Measurements from ENCODE around the gene ARPC1B. TPM values are rescaled to one million over a fixed set of nuclear protein-coding genes. Genes with fewer than 3 reads are reported as not detected.
A peak's percentile ranks its signal among the peaks of the same experiment; 100 is the strongest.

ARPC1B gene
- total and polyA plus RNA-seq, 9 of the 15 experiments (the other 6 are each of a cell fraction or from before 2014, with no cell fraction given): 6.7 to 357 (median 211) TPM

- Histone ChIP-seq H3K4me2 (ENCODE audit: insufficient read depth, low read length) (no peak overlapping the region), H3K79me2 (ENCODE audit: control insufficient read depth, insufficient read depth, low read length) (no peaks in the 10 kb centered on the region), H2AFZ (ENCODE audit: low read depth, low read length) (no peak overlapping the region), H3K9ac (ENCODE audit: insufficient read depth in 1 of 2, low read depth in 2 of 2, low read length in 2 of 2) (no peak overlapping the region), H3K36me3 (ENCODE audit: control insufficient read depth, insufficient read depth, low read length) (peaks cover 88% of the 10 kb centered on the region), H3K27me3 (ENCODE audit: control insufficient read depth in 2 of 2, insufficient read depth in 2 of 2, low read length in 2 of 2) (no peaks in the 10 kb centered on the region), H3K9me3 (replicated peaks; ENCODE audit: control insufficient read depth, insufficient read depth, low read depth, low read length) (no peaks in the 10 kb centered on the region), H3K4me3 (no peak overlapping the region), H3K4me1 (replicated peaks in 1 of 2; ENCODE audit: control insufficient read depth in 2 of 2, insufficient read depth in 2 of 2, low read length in 2 of 2) (no peaks in the 10 kb centered on the region), H3K27ac (ENCODE audit: extremely low read depth, low read depth, low read length) (no peak overlapping the region), H4K20me1 (replicated peaks; ENCODE audit: control insufficient read depth, insufficient read depth, low read length) (no peaks in the 10 kb centered on the region), H3K9me1 (ENCODE audit: control insufficient read depth, insufficient read depth, low read length) (no peaks in the 10 kb centered on the region)
- FAIRE-seq (no peak), DNase-seq (ENCODE audit: extremely low read depth in 1 of 4, low spot score in 3 of 4) (no peak), ATAC-seq (no peak)
- ChIA-PET POLR2A (interaction anchor here (0.7 to 1.4 kb wide), 2 partner anchors 9 to 20 kb away, joined by 3 read pairs; no protein-coding TSS in a partner anchor), CTCF (ENCODE audit: low intra/inter-chr PET ratio) (no interaction called here)
- in situ Hi-C loops (cut with MboI) (no loop called here), intact Hi-C loops (cut with micrococcal nuclease) (no loop called here)
- 91% methylated on average over 3 of the region's 3 CpGs for WGBS (ENCODE audit: insufficient coverage, low coverage, missing lambda C conversion rate)
- TF ChIP-seq KHSRP (IDR thresholded peaks at IDR 0.05): no peak
- TF ChIP-seq KLF16 (IDR thresholded peaks at IDR 0.05): no peak
- BruUV-seq (replicated peaks): no TSS peak
Observed at GRCh38 chr7:99340659-99341058, 33.9 kb upstream of the ARPC1B start.

- in situ Hi-C loops (cut with MboI) (no loop called here), intact Hi-C loops (cut with micrococcal nuclease) (no loop called here)
- FAIRE-seq (no peak), DNase-seq (ENCODE audit: extremely low read depth in 1 of 4, low spot score in 3 of 4) (no peak), ATAC-seq (no peak)
- Histone ChIP-seq H3K27me3 (ENCODE audit: control insufficient read depth in 2 of 2, insufficient read depth in 2 of 2, low read length in 2 of 2) (no peaks in the 10 kb centered on the region), H3K36me3 (ENCODE audit: control insufficient read depth, insufficient read depth, low read length) (peaks cover 80% of the 10 kb centered on the region), H3K9me3 (replicated peaks; ENCODE audit: control insufficient read depth, insufficient read depth, low read depth, low read length) (no peaks in the 10 kb centered on the region), H2AFZ (ENCODE audit: low read depth, low read length) (no peak overlapping the region), H3K79me2 (ENCODE audit: control insufficient read depth, insufficient read depth, low read length) (no peaks in the 10 kb centered on the region), H3K4me2 (ENCODE audit: insufficient read depth, low read length) (no peak overlapping the region), H3K27ac (ENCODE audit: extremely low read depth, low read depth, low read length) (no peak overlapping the region), H3K4me1 (replicated peaks in 1 of 2; ENCODE audit: control insufficient read depth in 2 of 2, insufficient read depth in 2 of 2, low read length in 2 of 2) (no peaks in the 10 kb centered on the region), H3K9me1 (ENCODE audit: control insufficient read depth, insufficient read depth, low read length) (no peaks in the 10 kb centered on the region), H3K9ac (ENCODE audit: insufficient read depth in 1 of 2, low read depth in 2 of 2, low read length in 2 of 2) (peak overlapping the region in 1 of 2 experiments; percentile 53; a peak in 2 of 4 replicates), H3K4me3 (no peak overlapping the region), H4K20me1 (replicated peaks; ENCODE audit: control insufficient read depth, insufficient read depth, low read length) (no peaks in the 10 kb centered on the region)
- CTCF ChIA-PET (ENCODE audit: low intra/inter-chr PET ratio): no interaction called here
- POLR2A ChIA-PET: interaction anchor here (0.7 to 1.2 kb wide), 2 partner anchors 8 to 11 kb away, joined by 3 to 4 read pairs; no protein-coding TSS in a partner anchor
- 93% methylated on average over 13 of the region's 13 CpGs for WGBS (ENCODE audit: insufficient coverage, low coverage, missing lambda C conversion rate)
- BruUV-seq (replicated peaks): no TSS peak
- no peak for TF ChIP-seq KDM2B (CRISPR knock-in tag; IDR thresholded peaks at IDR 0.05)
- 0 out of 2 replicates have a peak, but pooled peaks have one; percentile 35 for TF ChIP-seq POLR2A (conservative IDR thresholded peaks at IDR 0.05)
- no peak for TF ChIP-seq ZNF175 (CRISPR knock-in tag; IDR thresholded peaks at IDR 0.05; ENCODE audit: low read depth)
- TF ChIP-seq POLR2G (IDR thresholded peaks at IDR 0.05; ENCODE audit: low read depth, low read length): 0 out of 2 replicates have a peak, but pooled peaks have one; percentile 33
- 0 out of 2 replicates have a peak, but pooled peaks have one; percentile 32 for TF ChIP-seq SUPT5H (IDR thresholded peaks at IDR 0.05)
Observed at GRCh38 chr7:99344061-99344647, 30.4 kb upstream of the ARPC1B start.

Measured in K562 (cell line).